Ovary (tissue), 3 donors: ENCODE measurements around the gene FAM149B1.

Experiments used
- CTCF ChIP-seq, 3 donors: fragments of 450-650 bp in 2 of 3; fragments of 200-600 bp in 1 of 3; IDR thresholded peaks; one replicate each; pipeline versions ENCODE4 v1.5.1 to v1.8.0; 2016 to 2022; ENCODE audit warnings: antibody characterized with exemption in 3 of 3, mild to moderate bottlenecking in 1 of 3
- EP300 ChIP-seq: sonication (generic); formaldehyde crosslinking; IDR thresholded peaks from one replicate; pipeline ENCODE4 v1.6.1; 2017; ENCODE audit warnings: antibody characterized with exemption
- POLR2A ChIP-seq: fragments of 450-650 bp; IDR thresholded peaks from one replicate; pipeline ENCODE4 v1.6.1; 2017; ENCODE audit warnings: antibody characterized with exemption, mild to moderate bottlenecking, moderate library complexity
- donor health status: DM: no; HTN: no; CAD: no.

GRCh38 chr10:73262880-73263555, 95.1 kb downstream of the FAM149B1 start:
- TF ChIP-seq POLR2A (no peak), CTCF (IDR thresholded peaks at IDR 0.05) (no peak), EP300 (no peak)
